SK-N-SH (cell line): ENCODE measurements around the gene SH3TC1. TPM values are rescaled to one million over a fixed set of nuclear protein-coding genes. Genes with fewer than 3 reads are reported as not detected.

Experiments
- CTCF ChIA-PET: fragments of 300-600, 350-600 bp; formaldehyde crosslinking; extraction: SDS; loops from one replicate; lab custom pipeline; 2021; lab: Yijun Ruan, JAX
- POLR2A ChIA-PET: fragments of 350-600 bp; sonication (Branson Sonifier 250); formaldehyde crosslinking; extraction: SDS; loops from one replicate; lab custom pipeline; 2020; ENCODE audit warnings: antibody characterized with exemption, inconsistent platforms; lab: Yijun Ruan, JAX
- DNase-seq: peaks from one replicate; pipeline ENCODE4 v3.0.0; 2012
- H2AFZ ChIP-seq: fragments of 200-600 bp; sonication (generic); 2 replicates; pipeline ENCODE4 v1.8.1; 2016; ENCODE audit warnings: antibody characterized with exemption, mild to moderate bottlenecking, low read depth
- H3F3A ChIP-seq: fragments of 200-600 bp; sonication (generic); replicated peaks from 2 replicates; pipeline ENCODE3; 2016; ENCODE audit warnings: antibody characterized with exemption, mild to moderate bottlenecking; ENCODE audit not compliant: insufficient read depth
- H3K27ac ChIP-seq, 2 experiments: fragments of 200-500 bp in 1 of 2; fragments of 200-600 bp in 1 of 2; sonication (Bioruptor generic) in 1 of 2; sonication (generic), shearing (Covaris generic) in 1 of 2; 2 replicates each; pipeline versions ENCODE4 v1.5.1 to v1.6.1; 2014 to 2016; ENCODE audit warnings: low read depth in 2 of 2, inconsistent platforms in 1 of 2, low read length in 1 of 2, mild to moderate bottlenecking in 1 of 2, mixed read lengths in 1 of 2
- H3K27me3 ChIP-seq: fragments of 200-600 bp; sonication (generic), shearing (Covaris generic); 2 replicates; pipeline ENCODE4 v1.6.1; 2016; ENCODE audit warnings: mixed run types; ENCODE audit not compliant: insufficient read depth
- H3K36me3 ChIP-seq, 2 experiments: fragments of 200-500 bp in 1 of 2; fragments of 200-600 bp in 1 of 2; sonication (Bioruptor generic) in 1 of 2; sonication (generic) in 1 of 2; replicated peaks in 1 of 2; 2 replicates each; pipeline versions ENCODE3 to v1.5.1; 2014 to 2016; ENCODE audit warnings: low read length in 1 of 2, mild to moderate bottlenecking in 1 of 2; ENCODE audit not compliant: insufficient read depth in 2 of 2, control insufficient read depth in 1 of 2
- H3K4me1 ChIP-seq, 2 experiments: fragments of 200-500 bp in 1 of 2; fragments of 200-600 bp in 1 of 2; sonication (Bioruptor generic) in 1 of 2; sonication (generic), shearing (Covaris generic) in 1 of 2; 2 replicates each; pipeline versions ENCODE4 v1.5.1 to v1.6.1; 2014 to 2016; ENCODE audit warnings: low read depth in 1 of 2, low read length in 1 of 2, mixed run types in 1 of 2; ENCODE audit not compliant: insufficient read depth in 2 of 2, control insufficient read depth in 1 of 2
- H3K4me2 ChIP-seq: fragments of 200-600 bp; sonication (generic), shearing (Covaris generic); 2 replicates; pipeline ENCODE4 v1.6.1; 2017; ENCODE audit warnings: mixed run types
- H3K4me3 ChIP-seq, 2 experiments: fragments of 200-500 bp in 1 of 2; fragments of 200-600 bp in 1 of 2; sonication (Bioruptor generic) in 1 of 2; sonication (generic), shearing (Covaris generic) in 1 of 2; 2 replicates each; pipeline versions ENCODE4 v1.5.1 to v1.8.1; 2014 to 2016; ENCODE audit warnings: low read depth in 2 of 2, inconsistent platforms in 1 of 2, low read length in 1 of 2, mild to moderate bottlenecking in 1 of 2, mixed read lengths in 1 of 2, moderate library complexity in 1 of 2
- H3K79me2 ChIP-seq: fragments of 200-600 bp; sonication (generic); 2 replicates; pipeline ENCODE4 v1.8.1; 2017; ENCODE audit warnings: mild to moderate bottlenecking; ENCODE audit not compliant: insufficient read depth
- H3K9ac ChIP-seq: fragments of 200-600 bp; sonication (generic); 2 replicates; pipeline ENCODE4 v1.6.1; 2017; ENCODE audit warnings: mixed run types
- H3K9me2 ChIP-seq: fragments of 200-600 bp; sonication (generic); 2 replicates; pipeline ENCODE4 v1.6.1; 2017; ENCODE audit warnings: mixed run types
- H3K9me3 ChIP-seq: fragments of 200-600 bp; sonication (generic); 2 replicates; pipeline ENCODE4 v1.6.1; 2017; ENCODE audit warnings: mixed run types, mild to moderate bottlenecking, moderate library complexity
- H4K20me1 ChIP-seq: fragments of 200-600 bp; sonication (generic); 2 replicates; pipeline ENCODE4 v1.6.1; 2017; ENCODE audit warnings: mild to moderate bottlenecking, mixed run types; ENCODE audit not compliant: insufficient read depth
- EP300 ChIP-seq, 2 experiments: IDR thresholded peaks; 2 replicates each; pipeline versions ENCODE4 v1.4.0 to v1.6.1; 2012; ENCODE audit warnings: borderline replicate concordance in 1 of 2, low read depth in 1 of 2, low read length in 1 of 2
- FOSL2 ChIP-seq: IDR thresholded peaks from 2 replicates; pipeline ENCODE4 v1.4.0; 2012; ENCODE audit warnings: low read depth, mild to moderate bottlenecking, moderate library complexity, borderline replicate concordance
- FOXM1 ChIP-seq: IDR thresholded peaks from 2 replicates; pipeline ENCODE4 v1.4.0; 2012; ENCODE audit warnings: low read depth, mild to moderate bottlenecking
- JUND ChIP-seq: IDR thresholded peaks from 2 replicates; pipeline ENCODE4 v1.4.0; 2012
- MAX ChIP-seq: IDR thresholded peaks from 2 replicates; pipeline ENCODE4 v1.4.0; 2012; ENCODE audit warnings: low read depth
- REST ChIP-seq: IDR thresholded peaks from 2 replicates; pipeline ENCODE4 v1.6.1; 2012; ENCODE audit warnings: mild to moderate bottlenecking, low read depth, low read length, moderate library complexity
- RFX5 ChIP-seq: IDR thresholded peaks from 2 replicates; pipeline ENCODE4 v1.6.1; 2012; ENCODE audit warnings: mild to moderate bottlenecking, improper control_type of control experiment, low read length
- SMC3 ChIP-seq: IDR thresholded peaks from 2 replicates; pipeline ENCODE4 v1.6.1; 2012; ENCODE audit warnings: low read depth, low read length, improper control_type of control experiment
- TAF1 ChIP-seq: IDR thresholded peaks from 2 replicates; pipeline ENCODE4 v1.6.1; 2012; ENCODE audit warnings: low read depth, mild to moderate bottlenecking, low read length, moderate library complexity, borderline replicate concordance
- TEAD4 ChIP-seq: IDR thresholded peaks from 2 replicates; pipeline ENCODE4 v1.4.0; 2012; ENCODE audit warnings: mild to moderate bottlenecking, borderline replicate concordance; ENCODE audit not compliant: insufficient read depth
- USF2 ChIP-seq: fragments of 150-350 bp; IDR thresholded peaks from 2 replicates; pipeline ENCODE4 v1.6.1; 2017; ENCODE audit warnings: antibody characterized with exemption, low read length, low read depth, borderline replicate concordance
- ZBTB33 ChIP-seq: IDR thresholded peaks from 2 replicates; pipeline ENCODE4 v1.4.0; 2012; ENCODE audit warnings: low read depth, borderline replicate concordance
- WGBS: methylation state at CpG from one replicate; pipeline ENCODE4 v1.1.6; 2017; ENCODE audit warnings: low lambda C conversion rate; 5-methylcytosine and 5-hydroxymethylcytosine counted together
- polyA plus RNA-seq, 3 experiments: library from polyadenylated mRNA; depleted of rRNA; stranded (reverse); fragments of >200 nt; gene quantifications; 2 replicates each; pipeline ENCODE4 v1.2.3, GENCODE V29; 2012

The SH3TC1 gene
- polyA plus RNA-seq, 1 of the 3 experiments (the other 2 are of a cell fraction): 2.7 TPM

GRCh38 chr4:8278421-8279287 lies 79.6 kb downstream of the SH3TC1 start (continued):
- TF ChIP-seq EP300 (IDR thresholded peaks at IDR 0.05; ENCODE audit: borderline replicate concordance in 1 of 2, low read depth in 1 of 2, low read length in 1 of 2): peak in 1 of 2 experiments; percentile 78; a peak in 1 of 4 replicates
- TF ChIP-seq TEAD4: no peak
- 0 out of 2 replicates have a peak, but pooled peaks have one; percentile 21 for TF ChIP-seq ZBTB33
- TF ChIP-seq USF2: no peak
- peak; percentile 90 for TF ChIP-seq FOSL2
- TF ChIP-seq, all 33 proteins: peak for 9

- H3K9me2 ChIP-seq: no peaks in the 10 kb centered on the region
- H3K36me3 ChIP-seq: no peaks in the 10 kb centered on the region
- WGBS: 88% methylated on average over 19 of the region's 22 CpGs
- no peaks in the 10 kb centered on the region for H4K20me1 ChIP-seq
- ChIA-PET CTCF (interaction anchor here (1.1 kb wide), 1 partner anchor 12 kb away, joined by 3 read pairs; no protein-coding TSS in a partner anchor), POLR2A (no interaction called here)
- H3F3A ChIP-seq: peaks cover 8% of the 10 kb centered on the region
- no peak overlapping the region for H3K4me3 ChIP-seq
- DNase-seq: no peak
- no peaks in the 10 kb centered on the region for H3K9me3 ChIP-seq
- H3K79me2 ChIP-seq: no peaks in the 10 kb centered on the region
- H3K27ac ChIP-seq: peak overlapping the region in 1 of 2 experiments; percentile 85; a peak in 1 of 4 replicates
- no peak overlapping the region for H3K9ac ChIP-seq
- peak overlapping the region; percentile 57; the same call in 1 of the 2 replicates for H2AFZ ChIP-seq
- TF ChIP-seq FOXM1 (no peak), SMC3 (no peak), ZBTB33 (no peak), TAF1 (no peak), JUND (no peak), RFX5 (no peak), REST (no peak), MAX (no peak)
- peaks cover 27 to 38% of the 10 kb centered on the region in 2 experiments for H3K4me1 ChIP-seq
- H3K4me2 ChIP-seq: no peak overlapping the region
- H3K27me3 ChIP-seq: no peaks in the 10 kb centered on the region
These were observed 80.4 kb downstream of the SH3TC1 start for GRCh38 chr4:8279321-8280157.
